Esophagus muscularis mucosa (tissue), 4 donors: ENCODE data around the gene RUNX2. TPM values are rescaled to one million over a fixed set of nuclear protein-coding genes. Genes with fewer than 3 reads are reported as not detected.

Experiments
- DNase-seq: peaks from one replicate; pipeline ENCODE4 v3.0.0-alpha.2; 2017; ENCODE audit errors: extremely low spot score
- H3K27ac ChIP-seq, 4 donors: fragments of 200-600 bp; sonication (generic); replicated peaks in 1 of 4; 1 replicate in 3 of 4; 2 replicates in 1 of 4; pipeline ENCODE4 v1.5.1; 2016 to 2019; ENCODE audit warnings: mild to moderate bottlenecking in 1 of 4
- H3K27me3 ChIP-seq, 4 donors: fragments of 200-600 bp; sonication (generic); one replicate each; pipeline versions ENCODE4 v1.5.1 to v1.6.0; 2016 to 2019
- H3K36me3 ChIP-seq, 4 donors: fragments of 200-600 bp; sonication (generic); one replicate each; pipeline ENCODE4 v1.5.1; 2016 to 2019
- H3K4me1 ChIP-seq, 4 donors: fragments of 200-600 bp; sonication (generic); one replicate each; pipeline ENCODE4 v1.5.1; 2016 to 2019
- H3K4me3 ChIP-seq, 4 donors: fragments of 200-600 bp; sonication (generic); 1 replicate in 2 of 4; 2 replicates in 2 of 4; pipeline ENCODE4 v1.5.1; 2016 to 2019; ENCODE audit warnings: mild to moderate bottlenecking in 4 of 4, moderate library complexity in 1 of 4
- H3K9me3 ChIP-seq, 4 donors: fragments of 200-600 bp; sonication (generic); 1 replicate in 3 of 4; 2 replicates in 1 of 4; pipeline ENCODE4 v1.5.1; 2016 to 2019
- EP300 ChIP-seq: sonication (generic); formaldehyde crosslinking; IDR thresholded peaks from one replicate; pipeline ENCODE4 v1.6.1; 2017; ENCODE audit warnings: antibody characterized with exemption
- POLR2A ChIP-seq: fragments of 450-650 bp; IDR thresholded peaks from one replicate; pipeline ENCODE4 v1.6.1; 2017; ENCODE audit warnings: antibody characterized with exemption, moderate library complexity, mild to moderate bottlenecking, low read depth
- POLR2AphosphoS5 ChIP-seq, 2 donors: sonication (generic); formaldehyde crosslinking; IDR thresholded peaks; one replicate each; pipeline ENCODE4 v1.6.1; 2017; ENCODE audit warnings: antibody characterized with exemption in 2 of 2
- WGBS: methylation state at CpG from one replicate; pipeline ENCODE4 v1.1.5; 2018; 5-methylcytosine and 5-hydroxymethylcytosine counted together
- intact Hi-C: fragments of 100-400 bp; cut with DNase I; formaldehyde crosslinking; loops from one replicate; pipeline ENCODE4 v1.15.1; 2023
- total RNA-seq, 4 donors: library from RNA; depleted of rRNA; stranded (reverse); fragments of >200 nt; gene quantifications; one replicate each; pipeline versions ENCODE4 v1.1.0 to v1.2.1, GENCODE V29; 2016
- TF ChIP-seq, protein P1 (sequence below), 3 experiments: fragments of 200-600 bp in 2 of 3; fragments of 450-650 bp in 1 of 3; sonication (generic) in 2 of 3; IDR thresholded peaks; one replicate each; pipeline ENCODE4 v1.5.1; 2017 to 2019; ENCODE audit warnings: antibody characterized with exemption in 3 of 3, mild to moderate bottlenecking in 2 of 3, moderate library complexity in 1 of 3

RUNX2 gene
- total RNA-seq, 4 donors from 2014 or later: 1.0 to 1.6 (median 1.4) TPM

DNA sequence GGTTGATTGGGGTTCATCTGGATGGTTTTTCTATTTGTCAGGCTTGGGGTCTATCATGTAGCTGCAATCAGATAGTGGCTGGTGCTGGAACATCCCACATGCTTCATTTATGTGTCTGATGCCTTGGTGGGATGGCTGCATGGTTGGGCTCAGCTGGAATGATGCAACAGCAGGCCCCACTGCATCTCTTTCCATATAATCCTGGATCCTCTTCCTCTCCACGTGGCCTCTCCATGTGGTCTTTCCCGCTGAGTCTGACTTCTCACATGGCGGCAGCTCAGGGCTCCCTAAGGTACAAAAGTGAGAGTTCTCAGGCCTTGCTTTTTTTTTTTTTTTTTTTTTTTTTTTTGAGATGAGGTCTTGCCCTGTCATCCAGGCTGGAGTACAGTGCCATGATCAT is 114.6 kb downstream of the RUNX2 start:
- 83% methylated on average over 3 of the region's 3 CpGs for WGBS
- Histone ChIP-seq H3K27me3 (peaks cover 0 to 16% (median 0%) of the 10 kb centered on the region in 4 donors), H3K36me3 (no peaks in the 10 kb centered on the region), H3K4me3 (no peak overlapping the region), H3K27ac (no peak overlapping the region), H3K9me3 (no peaks in the 10 kb centered on the region), H3K4me1 (peaks cover 15 to 17% (median 16%) of the 10 kb centered on the region in 4 donors)
- no peak for TF ChIP-seq POLR2AphosphoS5 (IDR thresholded peaks at IDR 0.05)
- TF ChIP-seq, protein P1, sequence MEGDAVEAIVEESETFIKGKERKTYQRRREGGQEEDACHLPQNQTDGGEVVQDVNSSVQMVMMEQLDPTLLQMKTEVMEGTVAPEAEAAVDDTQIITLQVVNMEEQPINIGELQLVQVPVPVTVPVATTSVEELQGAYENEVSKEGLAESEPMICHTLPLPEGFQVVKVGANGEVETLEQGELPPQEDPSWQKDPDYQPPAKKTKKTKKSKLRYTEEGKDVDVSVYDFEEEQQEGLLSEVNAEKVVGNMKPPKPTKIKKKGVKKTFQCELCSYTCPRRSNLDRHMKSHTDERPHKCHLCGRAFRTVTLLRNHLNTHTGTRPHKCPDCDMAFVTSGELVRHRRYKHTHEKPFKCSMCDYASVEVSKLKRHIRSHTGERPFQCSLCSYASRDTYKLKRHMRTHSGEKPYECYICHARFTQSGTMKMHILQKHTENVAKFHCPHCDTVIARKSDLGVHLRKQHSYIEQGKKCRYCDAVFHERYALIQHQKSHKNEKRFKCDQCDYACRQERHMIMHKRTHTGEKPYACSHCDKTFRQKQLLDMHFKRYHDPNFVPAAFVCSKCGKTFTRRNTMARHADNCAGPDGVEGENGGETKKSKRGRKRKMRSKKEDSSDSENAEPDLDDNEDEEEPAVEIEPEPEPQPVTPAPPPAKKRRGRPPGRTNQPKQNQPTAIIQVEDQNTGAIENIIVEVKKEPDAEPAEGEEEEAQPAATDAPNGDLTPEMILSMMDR (IDR thresholded peaks at IDR 0.05): no peak
- TF ChIP-seq EP300: no peak
- TF ChIP-seq POLR2A: no peak
- intact Hi-C loops: no loop called here
- DNase-seq: no peak

DNA sequence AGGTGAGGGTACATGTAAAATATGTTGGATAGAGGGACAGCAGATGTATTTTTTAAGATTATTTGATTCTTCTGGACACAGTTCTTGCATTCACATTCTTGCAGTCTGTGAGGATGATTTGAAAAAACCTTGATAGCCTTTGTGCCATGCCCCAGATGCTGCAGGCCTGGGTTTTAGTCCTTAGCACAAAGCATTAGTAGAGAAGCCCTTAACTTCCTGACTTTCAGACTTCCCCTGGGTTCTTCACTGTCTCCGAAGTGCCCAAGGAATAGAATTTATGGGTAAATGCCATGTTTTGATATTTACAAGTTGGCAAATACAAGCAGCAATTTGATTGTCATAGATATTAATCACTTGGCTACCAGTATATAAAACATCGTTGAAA is 117.2 kb downstream of the RUNX2 start:
- intact Hi-C loops: no loop called here
- whole genome bisulfite sequencing: 19% methylated on average over 2 of the region's 2 CpGs
- peak overlapping the region in 1 of 4 donors; percentile 0 for H3K4me3 ChIP-seq

DNA sequence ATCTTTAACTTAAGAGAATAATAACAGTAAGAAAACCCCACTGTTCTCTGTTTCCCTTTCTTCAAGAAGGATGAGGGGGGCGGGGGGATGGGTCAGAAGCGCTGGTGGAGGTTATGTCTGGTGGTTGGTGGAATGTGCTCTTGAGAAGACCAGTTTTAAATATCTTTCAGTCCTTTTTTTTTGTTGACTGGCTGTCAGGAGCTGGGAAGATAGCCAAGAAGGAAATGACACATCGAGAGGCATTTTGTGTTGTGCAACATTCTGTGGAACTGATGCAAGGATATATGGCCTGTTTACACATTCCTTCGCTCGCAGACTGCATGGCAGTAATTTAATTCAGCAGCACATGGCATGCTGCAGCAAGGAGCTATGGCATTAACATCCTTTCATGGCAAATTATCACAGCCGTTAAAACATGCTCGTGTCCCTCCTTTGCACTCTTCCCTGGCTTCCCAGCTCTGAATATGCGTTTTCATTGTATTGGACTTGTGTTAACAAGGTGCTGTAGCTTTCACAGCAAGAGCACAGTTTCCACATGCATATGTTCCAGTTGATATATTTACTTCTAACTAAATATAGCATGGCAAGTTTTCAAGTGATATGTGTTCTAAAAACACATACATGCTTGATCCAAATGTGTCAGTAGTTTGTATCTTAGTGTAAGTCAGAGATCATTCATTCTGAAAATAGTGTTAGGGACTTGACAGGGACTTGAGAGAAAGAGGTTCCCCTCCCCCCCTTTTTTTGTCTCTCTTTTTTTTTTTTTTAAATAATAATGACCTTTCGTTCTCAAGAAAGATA is 117.8 kb downstream of the RUNX2 start:
- no peaks in the 10 kb centered on the region for H3K36me3 ChIP-seq
- H3K4me1 ChIP-seq: peaks cover 15 to 17% (median 16%) of the 10 kb centered on the region in 4 donors
- DNase-seq: peak; percentile 92
- 34% methylated on average over 9 of the region's 9 CpGs for WGBS
- TF ChIP-seq POLR2AphosphoS5 (IDR thresholded peaks at IDR 0.05): peak; percentile 68 to 77
- TF ChIP-seq, protein P1 (IDR thresholded peaks at IDR 0.05): no peak
- no peak for TF ChIP-seq EP300
- peaks cover 0 to 11% (median 0%) of the 10 kb centered on the region in 4 donors for H3K27me3 ChIP-seq
- peak overlapping the region in 1 of 4 donors; percentile 0 for H3K4me3 ChIP-seq
- intact Hi-C loops: no loop called here
- peak overlapping the region in 3 of 4 donors; percentile 25 to 42 (median 35) for H3K27ac ChIP-seq
- H3K9me3 ChIP-seq: no peaks in the 10 kb centered on the region

More for the DNA sequence above, 117.2 kb downstream of the RUNX2 start:
- Histone ChIP-seq H3K4me1 (peaks cover 15 to 17% (median 16%) of the 10 kb centered on the region in 4 donors), H3K27ac (peak overlapping the region in 3 of 4 donors; percentile 25 to 42 (median 35)), H3K9me3 (no peaks in the 10 kb centered on the region), H3K36me3 (no peaks in the 10 kb centered on the region), H3K27me3 (peaks cover 0 to 11% (median 0%) of the 10 kb centered on the region in 4 donors)
- no peak for DNase-seq
- TF ChIP-seq, protein P1 (IDR thresholded peaks at IDR 0.05): no peak
- TF ChIP-seq POLR2AphosphoS5 (IDR thresholded peaks at IDR 0.05): no peak
- TF ChIP-seq EP300: no peak

DNA sequence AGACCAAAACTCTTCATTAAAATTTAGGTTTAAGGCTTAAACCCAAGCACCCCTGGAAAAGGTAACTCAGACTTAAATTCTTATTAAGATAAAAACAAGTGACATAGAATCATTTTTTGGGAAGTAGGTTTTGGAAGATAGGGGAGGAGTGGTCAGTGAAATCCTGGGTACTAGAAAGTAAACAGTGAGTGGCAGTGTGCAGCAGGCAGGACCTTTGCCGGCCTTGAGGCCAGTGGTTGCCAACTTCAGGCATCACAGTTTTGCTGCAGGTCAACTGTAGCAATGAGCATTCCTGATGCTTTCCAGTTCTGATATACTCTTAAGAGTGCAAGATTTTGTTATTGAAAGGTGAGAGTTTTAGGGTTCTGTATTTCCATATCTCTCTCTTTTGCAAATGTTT is 118.9 kb downstream of the RUNX2 start:
- Histone ChIP-seq H3K27ac (no peak overlapping the region), H3K27me3 (peaks cover 0 to 11% (median 0%) of the 10 kb centered on the region in 4 donors), H3K9me3 (no peaks in the 10 kb centered on the region), H3K4me3 (no peak overlapping the region), H3K4me1 (peaks cover 15 to 17% (median 16%) of the 10 kb centered on the region in 4 donors), H3K36me3 (no peaks in the 10 kb centered on the region)
- intact Hi-C loops: no loop called here
- TF ChIP-seq, protein P1 (IDR thresholded peaks at IDR 0.05): no peak
- DNase-seq: no peak
- WGBS: 77% methylated on average over 1 of the region's 1 CpG
